Measurements from ENCODE around the gene CFAP52. TPM values are rescaled to one million over a fixed set of nuclear protein-coding genes. Genes with fewer than 3 reads are reported as not detected.

CFAP52 gene
- total RNA-seq, 3 donors from 2014 or later = not detected

- ATAC-seq (peak; percentile 87), DNase-seq (peak; percentile 76 to 89 (median 84))
- Histone ChIP-seq H3K36me3 (ENCODE audit: low read depth) (no peaks in the 10 kb centered on the region), H3K9me3 (no peaks in the 10 kb centered on the region), H3K4me3 (peak within 1 kb of the TSS; percentile 64), H3K4me1 (ENCODE audit: low read depth) (peaks cover 5% of the 10 kb centered on the region)
- peak; percentile 1 for TF ChIP-seq CTCF (IDR thresholded peaks at IDR 0.05)
- intact Hi-C loops (cut with DNase I, micrococcal nuclease) = no loop called here
Observed at GRCh38 chr17:9644910-9645751, 68.7 kb downstream of the CFAP52 start, which contains the start of gene USP43. Gene USP43, plus strand, starts transcription at chr17:9645517. Its CDS starts 116 bp downstream, at chr17:9645633.

- Histone ChIP-seq H3K4me1 (ENCODE audit: low read depth) (peaks cover 5% of the 10 kb centered on the region), H3K9me3 (no peaks in the 10 kb centered on the region), H3K36me3 (ENCODE audit: low read depth) (no peaks in the 10 kb centered on the region), H3K4me3 (peak overlapping the region; percentile 64)
- ATAC-seq (peak; percentile 77), DNase-seq (peak; percentile 81 to 87 (median 84))
- intact Hi-C loops (cut with DNase I, micrococcal nuclease) = no loop called here
- no peak for TF ChIP-seq CTCF (IDR thresholded peaks at IDR 0.05)
Observed at GRCh38 chr17:9645851-9646545, 69.6 kb downstream of the CFAP52 start.

GRCh38 chr17:9646546-9646885 is 70.1 kb downstream of the CFAP52 start:
- intact Hi-C loops (cut with DNase I, micrococcal nuclease) = no loop called here
- DNase-seq = no peak
- H3K4me3 ChIP-seq = no peak overlapping the region

GRCh38 chr17:9647014-9647413 is 70.6 kb downstream of the CFAP52 start:
- Histone ChIP-seq H3K4me1 (ENCODE audit: low read depth) (peaks cover 5% of the 10 kb centered on the region), H3K36me3 (ENCODE audit: low read depth) (no peaks in the 10 kb centered on the region), H3K9me3 (no peaks in the 10 kb centered on the region), H3K4me3 (no peak overlapping the region)
- DNase-seq (peak in 1 of 3 donors; percentile 23), ATAC-seq (no peak)
- intact Hi-C loops (cut with DNase I, micrococcal nuclease) = no loop called here
- TF ChIP-seq CTCF (IDR thresholded peaks at IDR 0.05) = no peak

More at GRCh38 chr17:9646546-9646885, 70.1 kb downstream of the CFAP52 start:
- Histone ChIP-seq H3K9me3 (no peaks in the 10 kb centered on the region), H3K4me1 (ENCODE audit: low read depth) (peaks cover 5% of the 10 kb centered on the region), H3K36me3 (ENCODE audit: low read depth) (no peaks in the 10 kb centered on the region)
- no peak for ATAC-seq
- TF ChIP-seq CTCF (IDR thresholded peaks at IDR 0.05) = no peak

- ATAC-seq (no peak), DNase-seq (no peak)
- H3K4me3 ChIP-seq = no peak overlapping the region
- H3K9me3 ChIP-seq = no peaks in the 10 kb centered on the region
- peaks cover 5% of the 10 kb centered on the region for H3K4me1 ChIP-seq (ENCODE audit: low read depth)
- intact Hi-C loops (cut with DNase I, micrococcal nuclease) = no loop called here
- no peaks in the 10 kb centered on the region for H3K36me3 ChIP-seq (ENCODE audit: low read depth)
- TF ChIP-seq CTCF (IDR thresholded peaks at IDR 0.05) = no peak
Observed at GRCh38 chr17:9648521-9649110, 72.2 kb downstream of the CFAP52 start.
